ENCODE results near the gene VNN1. TPM values are rescaled to one million over a fixed set of nuclear protein-coding genes. Genes with fewer than 3 reads are reported as not detected.

The VNN1 gene
- total RNA-seq, 4 donors from 2014 or later = 2.5 to 21.4 (median 6.0) TPM

DNA sequence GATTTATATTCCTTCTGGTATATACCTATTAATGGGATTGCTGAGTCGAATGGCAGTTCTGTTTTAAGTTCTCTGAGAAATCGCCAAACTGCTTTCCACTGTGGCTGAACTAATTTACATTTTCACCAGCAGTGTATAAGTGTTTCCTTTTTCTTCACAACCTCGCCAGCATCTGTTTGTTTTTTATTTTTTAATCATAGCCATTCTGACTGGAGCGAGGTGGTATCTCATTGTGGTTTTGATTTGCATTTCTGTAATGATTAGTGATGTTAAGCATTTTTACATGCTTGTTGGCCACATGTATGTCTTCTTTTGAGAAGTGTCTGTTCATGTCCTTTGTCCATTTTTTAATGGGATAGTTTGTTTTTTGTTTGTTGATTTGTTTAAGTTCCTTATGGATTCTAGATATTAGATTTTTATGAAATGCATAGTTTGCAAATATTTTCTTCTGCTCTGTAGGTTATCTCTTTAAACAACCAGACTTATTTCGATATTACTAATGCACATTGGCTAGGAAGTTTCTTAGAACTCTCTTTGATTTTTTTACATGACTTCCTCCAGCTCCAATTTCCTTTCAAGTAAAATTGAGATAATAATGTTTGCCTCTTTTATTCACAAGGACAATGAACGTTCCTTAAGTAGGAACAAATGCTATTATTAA, 12.2 kb upstream of the VNN1 start:
- TF ChIP-seq, protein P1, sequence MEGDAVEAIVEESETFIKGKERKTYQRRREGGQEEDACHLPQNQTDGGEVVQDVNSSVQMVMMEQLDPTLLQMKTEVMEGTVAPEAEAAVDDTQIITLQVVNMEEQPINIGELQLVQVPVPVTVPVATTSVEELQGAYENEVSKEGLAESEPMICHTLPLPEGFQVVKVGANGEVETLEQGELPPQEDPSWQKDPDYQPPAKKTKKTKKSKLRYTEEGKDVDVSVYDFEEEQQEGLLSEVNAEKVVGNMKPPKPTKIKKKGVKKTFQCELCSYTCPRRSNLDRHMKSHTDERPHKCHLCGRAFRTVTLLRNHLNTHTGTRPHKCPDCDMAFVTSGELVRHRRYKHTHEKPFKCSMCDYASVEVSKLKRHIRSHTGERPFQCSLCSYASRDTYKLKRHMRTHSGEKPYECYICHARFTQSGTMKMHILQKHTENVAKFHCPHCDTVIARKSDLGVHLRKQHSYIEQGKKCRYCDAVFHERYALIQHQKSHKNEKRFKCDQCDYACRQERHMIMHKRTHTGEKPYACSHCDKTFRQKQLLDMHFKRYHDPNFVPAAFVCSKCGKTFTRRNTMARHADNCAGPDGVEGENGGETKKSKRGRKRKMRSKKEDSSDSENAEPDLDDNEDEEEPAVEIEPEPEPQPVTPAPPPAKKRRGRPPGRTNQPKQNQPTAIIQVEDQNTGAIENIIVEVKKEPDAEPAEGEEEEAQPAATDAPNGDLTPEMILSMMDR (IDR thresholded peaks at IDR 0.05) = no peak
- ATAC-seq (ENCODE audit: low FRiP score) (no peak), DNase-seq (ENCODE audit: low spot score) (no peak)

DNA sequence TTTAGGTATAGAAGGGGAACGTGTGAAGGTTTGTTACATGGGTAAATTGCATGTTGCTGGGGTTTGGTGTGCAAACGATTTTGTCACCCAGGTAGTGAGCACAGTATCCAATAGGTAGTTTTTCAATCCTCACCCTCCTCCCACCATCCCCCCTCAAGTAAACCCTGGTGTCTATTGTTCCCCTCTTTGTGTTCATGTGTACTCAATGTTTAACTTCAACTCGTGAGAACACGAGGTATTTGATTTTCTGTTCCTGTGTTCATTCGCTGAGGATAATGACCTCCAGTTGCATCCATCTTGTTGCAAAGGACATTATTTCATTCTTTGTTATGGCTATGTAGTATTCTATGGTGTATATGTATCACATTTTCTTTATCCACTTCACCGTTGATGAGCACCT, 11.6 kb upstream of the VNN1 start:
- TF ChIP-seq, protein P1 (IDR thresholded peaks at IDR 0.05) = no peak
- ATAC-seq (ENCODE audit: low FRiP score) = no peak
- DNase-seq (ENCODE audit: low spot score) = no peak

DNA sequence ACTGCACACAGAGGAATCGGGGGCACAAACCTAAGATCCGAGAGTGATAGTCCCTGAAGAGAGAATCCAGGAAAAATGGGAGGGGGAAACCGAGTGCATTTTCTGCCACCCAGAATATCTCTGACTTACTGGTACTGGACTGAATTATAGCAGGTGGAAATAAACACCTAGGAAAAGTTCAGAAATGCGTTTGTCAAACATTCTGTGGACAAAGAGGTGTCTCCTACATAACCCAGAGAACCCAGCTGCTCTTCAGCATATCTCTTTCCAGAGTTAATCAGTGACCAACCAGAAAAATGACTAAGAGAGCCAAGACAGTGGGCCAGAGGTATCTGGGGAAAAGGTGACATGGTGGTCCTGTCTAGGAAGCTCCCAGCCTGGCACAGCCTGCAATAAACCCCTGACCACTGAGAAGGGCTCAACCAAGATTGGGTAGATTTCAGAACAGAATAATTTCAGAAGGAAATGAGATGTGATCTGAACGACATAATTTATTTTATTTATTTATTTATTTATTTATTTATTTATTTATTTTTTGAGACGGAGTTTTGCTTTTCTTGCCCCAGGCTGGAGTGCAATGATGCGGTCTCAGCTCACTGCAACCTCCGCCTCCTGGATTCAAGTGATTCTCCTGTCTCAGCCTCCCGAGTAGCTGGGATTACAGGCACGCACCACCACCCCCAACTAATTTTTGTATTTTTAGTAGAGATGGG, 6.0 kb upstream of the VNN1 start:
- TF ChIP-seq, protein P1 (IDR thresholded peaks at IDR 0.05) = no peak
- ATAC-seq (ENCODE audit: low FRiP score) = no peak
- DNase-seq (ENCODE audit: low spot score) = no peak

DNA sequence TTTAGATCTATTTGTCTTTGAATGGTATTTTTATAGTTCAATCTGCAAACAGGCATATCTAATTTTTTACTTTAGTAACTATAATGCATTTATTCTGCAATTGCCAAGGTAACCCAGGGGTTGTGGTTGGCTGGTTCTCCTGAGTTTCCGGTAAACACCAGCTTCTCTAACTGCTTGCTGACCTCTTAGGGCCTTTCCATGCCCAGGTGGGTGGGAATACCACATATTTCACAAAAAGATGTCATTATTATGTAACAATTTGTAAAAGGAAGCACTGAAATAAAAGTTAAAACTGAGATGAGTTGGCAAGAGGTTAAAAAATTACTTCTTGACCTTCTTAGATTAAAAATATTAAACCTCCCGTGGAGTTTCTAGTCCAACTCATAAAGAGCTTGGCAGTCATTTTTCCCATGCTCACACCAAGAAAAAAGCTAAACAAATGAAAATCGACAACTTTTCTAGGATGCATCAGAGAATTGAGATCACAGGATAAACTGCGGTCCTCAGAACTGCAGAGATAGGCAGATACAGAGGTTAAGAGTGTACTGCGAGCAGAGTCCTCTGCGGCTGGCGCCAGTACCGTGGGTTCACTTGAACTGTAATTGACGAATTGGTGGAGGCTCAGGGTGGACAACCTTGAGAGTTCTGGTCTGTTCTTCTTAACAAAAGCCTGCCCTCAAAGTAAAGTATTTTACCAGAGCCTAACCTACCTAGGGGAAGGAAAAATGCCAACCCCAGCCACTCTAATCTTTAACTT, 2.2 kb upstream of the VNN1 start:
- peak; percentile 45 for ATAC-seq (ENCODE audit: low FRiP score)

DNA sequence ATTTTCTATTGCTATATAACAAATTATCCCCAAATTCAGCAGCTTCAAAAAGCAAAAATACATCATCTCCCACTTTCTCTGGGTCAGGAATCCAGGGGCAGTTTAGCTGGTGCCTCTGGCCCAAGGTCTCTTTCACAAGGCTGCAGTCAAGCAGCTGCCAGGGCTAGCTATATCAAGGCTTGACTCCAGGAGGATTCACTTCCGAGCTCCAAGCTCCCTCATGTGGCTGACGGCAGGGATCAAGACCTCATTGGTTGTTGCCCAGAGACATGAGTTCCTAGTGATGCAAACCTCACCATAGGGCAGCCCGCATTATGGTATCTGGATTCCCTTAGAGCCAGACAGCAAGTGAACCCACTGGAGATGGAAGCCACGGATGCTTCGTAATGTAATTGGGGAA, 1.3 kb upstream of the VNN1 start:
- DNase-seq (ENCODE audit: low spot score) (no peak), ATAC-seq (ENCODE audit: low FRiP score) (peak; percentile 72)
- TF ChIP-seq, protein P1 (IDR thresholded peaks at IDR 0.05) = no peak

More for the DNA sequence above, 2.2 kb upstream of the VNN1 start:
- DNase-seq (ENCODE audit: low spot score) = no peak
- TF ChIP-seq, protein P1 (IDR thresholded peaks at IDR 0.05) = no peak

DNA sequence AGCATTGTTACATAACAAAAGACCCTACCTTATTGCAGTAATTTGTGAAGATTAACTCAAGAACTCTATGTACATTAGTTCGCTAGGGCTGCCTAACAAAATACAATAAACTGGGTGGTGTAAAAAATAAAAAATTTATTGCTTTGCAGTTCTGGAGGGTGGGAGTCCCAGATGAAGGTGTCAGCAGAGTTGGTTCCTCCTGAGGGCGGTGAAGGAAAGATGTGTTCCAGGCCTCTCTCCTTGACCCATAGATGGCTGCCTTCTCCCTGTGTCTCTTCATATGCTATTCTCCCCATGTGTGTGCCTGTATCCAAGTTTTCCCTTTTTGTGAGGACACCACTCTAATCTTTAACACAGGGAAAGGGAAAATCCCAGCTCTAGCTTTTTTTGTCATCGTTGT, 305 bp upstream of the VNN1 start:
- ATAC-seq (ENCODE audit: low FRiP score) (no peak), DNase-seq (ENCODE audit: low spot score) (no peak)
- TF ChIP-seq, protein P1 (IDR thresholded peaks at IDR 0.05) = no peak
